Endothelial cell of umbilical vein (primary cell): ENCODE results near the gene C2orf69. TPM values are rescaled to one million over a fixed set of nuclear protein-coding genes. Genes with fewer than 3 reads are reported as not detected.

Experiments
- BruUV-seq: library from RNA; stranded (reverse); fragments of 400-500 nt; replicated peaks from 2 replicates; lab custom pipeline; 2021; lab: Mats Ljungman, UMichigan
- CTCF ChIA-PET: fragments of 300-600, 350-600 bp; sonication (Branson Sonifier 250); formaldehyde crosslinking; loops from one replicate; lab custom pipeline; 2021; ENCODE audit warnings: antibody characterized with exemption, inconsistent platforms; lab: Charles Lee
- POLR2A ChIA-PET: fragments of 300-600, 350-600 bp; sonication (Branson Sonifier 250); formaldehyde crosslinking; loops from one replicate; lab custom pipeline; 2021; ENCODE audit warnings: antibody characterized with exemption, inconsistent platforms; lab: Charles Lee
- DNase-seq: peaks from one replicate; pipeline ENCODE4 v3.0.0-alpha.2; 2011; ENCODE audit warnings: low read depth, low spot score
- FAIRE-seq: peaks from 2 replicates; lab custom pipeline; 2011; peaks lifted over from hg19 to GRCh38; lab: Jason Lieb, UNC
- H2AFZ ChIP-seq: 2 replicates; pipeline ENCODE4 v1.6.0; 2012; ENCODE audit warnings: low read depth, low read length, control low read depth, inconsistent platforms
- H3K27ac ChIP-seq: 2 replicates; pipeline ENCODE4 v1.5.1; 2011; ENCODE audit warnings: low read depth, mild to moderate bottlenecking, control low read depth, low read length, moderate library complexity; ENCODE audit not compliant: insufficient read depth
- H3K27me3 ChIP-seq, 2 experiments: 2 replicates each; pipeline versions ENCODE4 v1.6.0 to v1.6.1; 2011; ENCODE audit warnings: low read length in 2 of 2, mixed read lengths in 1 of 2; ENCODE audit not compliant: control insufficient read depth in 2 of 2, insufficient read depth in 2 of 2
- H3K36me3 ChIP-seq, 2 experiments: 2 replicates in 1 of 2; 3 replicates in 1 of 2; pipeline ENCODE4 v1.5.1; 2011; ENCODE audit warnings: low read length in 2 of 2, mild to moderate bottlenecking in 1 of 2, moderate library complexity in 1 of 2; ENCODE audit not compliant: control insufficient read depth in 2 of 2, insufficient read depth in 2 of 2; ENCODE audit errors: extremely low read depth in 1 of 2
- H3K4me1 ChIP-seq: 3 replicates; pipeline ENCODE4 v1.5.1; 2011; ENCODE audit warnings: mild to moderate bottlenecking, low read length; ENCODE audit not compliant: control insufficient read depth, insufficient read depth; ENCODE audit errors: extremely low read depth
- H3K4me2 ChIP-seq: 2 replicates; pipeline ENCODE4 v1.6.1; 2011; ENCODE audit warnings: low read length, control low read depth, mixed read lengths; ENCODE audit not compliant: insufficient read depth
- H3K4me3 ChIP-seq, 3 experiments: fragments of 200-600 bp in 1 of 3; sonication (generic), shearing (Covaris generic) in 1 of 3; replicated peaks in 1 of 3; 2 replicates each; pipeline ENCODE4 v1.5.1; 2011 to 2016; ENCODE audit warnings: control low read depth in 3 of 3, low read length in 3 of 3, mild to moderate bottlenecking in 2 of 3, inconsistent platforms in 1 of 3, low read depth in 1 of 3, moderate library complexity in 1 of 3; ENCODE audit not compliant: insufficient read depth in 1 of 3
- H3K79me2 ChIP-seq: 2 replicates; pipeline ENCODE4 v1.6.0; 2012; ENCODE audit warnings: low read length, inconsistent platforms; ENCODE audit not compliant: control insufficient read depth, insufficient read depth
- H3K9ac ChIP-seq: replicated peaks from 2 replicates; pipeline ENCODE3; 2011; ENCODE audit warnings: low read length, control low read depth; ENCODE audit not compliant: insufficient read depth; ENCODE audit errors: extremely low read depth
- H3K9me1 ChIP-seq: replicated peaks from 3 replicates; pipeline ENCODE4 v1.6.0; 2011; ENCODE audit warnings: mild to moderate bottlenecking, low read length; ENCODE audit not compliant: control insufficient read depth, insufficient read depth; ENCODE audit errors: extremely low read depth
- H3K9me3 ChIP-seq: replicated peaks from 2 replicates; pipeline ENCODE4 v1.5.1; 2012; ENCODE audit warnings: low read length, inconsistent platforms; ENCODE audit not compliant: control insufficient read depth, insufficient read depth
- H4K20me1 ChIP-seq: replicated peaks from 2 replicates; pipeline ENCODE3; 2011; ENCODE audit warnings: mild to moderate bottlenecking, low read length; ENCODE audit not compliant: control insufficient read depth, insufficient read depth; ENCODE audit errors: extremely low read depth
- CTCF ChIP-seq, 2 donors: IDR thresholded peaks; 1 replicate in 1 of 2; 2 replicates in 1 of 2; pipeline ENCODE4 v1.5.1; 2011; ENCODE audit warnings: low read length in 2 of 2, mild to moderate bottlenecking in 2 of 2, moderate library complexity in 2 of 2, control low read depth in 1 of 2, inconsistent platforms in 1 of 2, low read depth in 1 of 2; ENCODE audit not compliant: insufficient read depth in 1 of 2; ENCODE audit errors: extremely low read depth in 1 of 2
- EZH2 ChIP-seq: IDR thresholded peaks from 2 replicates; pipeline ENCODE4 v1.6.1; 2012; ENCODE audit warnings: borderline replicate concordance, low read depth, mild to moderate bottlenecking, moderate library complexity, low read length, inconsistent platforms; ENCODE audit not compliant: severe bottlenecking
- FOS ChIP-seq: IDR thresholded peaks from 2 replicates; pipeline ENCODE4 v1.6.1; 2011; ENCODE audit warnings: mild to moderate bottlenecking, low read length, moderate library complexity, borderline replicate concordance; ENCODE audit not compliant: insufficient read depth
- GATA2 ChIP-seq: IDR thresholded peaks from 2 replicates; pipeline ENCODE4 v1.7.0; 2011; ENCODE audit warnings: low read depth, mild to moderate bottlenecking, moderate library complexity, mixed read lengths, low read length; ENCODE audit not compliant: insufficient read length, insufficient read depth
- JUN ChIP-seq: IDR thresholded peaks from 2 replicates; pipeline ENCODE4 v1.6.1; 2011; ENCODE audit warnings: borderline replicate concordance, low read depth; ENCODE audit not compliant: insufficient read length, insufficient read depth
- MAX ChIP-seq: IDR thresholded peaks from 2 replicates; pipeline ENCODE4 v1.6.1; 2011; ENCODE audit not compliant: insufficient read depth, insufficient read length
- MYC ChIP-seq: IDR thresholded peaks from one replicate; pipeline ENCODE4 v1.6.1; 2011; ENCODE audit warnings: mild to moderate bottlenecking, low read depth, low read length
- POLR2A ChIP-seq: IDR thresholded peaks from 2 replicates; pipeline ENCODE4 v1.6.1; 2012; ENCODE audit warnings: low read depth, mild to moderate bottlenecking, control low read depth, low read length
- POLR2AphosphoS5 ChIP-seq: IDR thresholded peaks from 2 replicates; pipeline ENCODE4 v1.6.1; 2012; ENCODE audit warnings: low read depth, mild to moderate bottlenecking, control low read depth, low read length, moderate library complexity; ENCODE audit not compliant: insufficient read depth
- dilution Hi-C: fragments of 300-500 bp; cut with MboI; formaldehyde crosslinking; loops from one replicate; pipeline ENCODE4 v1.15.0; 2019; ENCODE audit warnings: low sequenced_read_pairs; ENCODE audit not compliant: extremely low pct_ligation_motif_present
- intact Hi-C: fragments of 100-400 bp; cut with micrococcal nuclease; formaldehyde crosslinking; loops from one replicate; pipeline ENCODE4 v1.10.0; 2022
- polyA plus RNA-seq, 4 experiments: library from polyadenylated mRNA; depleted of rRNA in 3 of 4; stranded (reverse) in 3 of 4; unstranded in 1 of 4; fragments of >200 nt; gene quantifications; 2 replicates each; pipeline versions ENCODE4 v1.2.1 to v1.2.3, GENCODE V29; 2011 to 2012; ENCODE audit warnings: missing spikeins in 1 of 4
- total RNA-seq: library from RNA; stranded (reverse); gene quantifications from 2 replicates; pipeline ENCODE4 v1.2.3, GENCODE V29; 2021

C2orf69 gene
- total and polyA plus RNA-seq, 2 donors (not counting 3 experiments of a cell fraction or from before 2014, with no cell fraction given) = 1.7 to 12.9 TPM

- Histone ChIP-seq H3K4me1 (peaks cover 10% of the 10 kb centered on the region), H3K9me3 (no peaks in the 10 kb centered on the region), H3K27ac (no peak overlapping the region), H3K36me3 (peaks cover 4 to 6% of the 10 kb centered on the region in 2 experiments), H3K4me3 (no peak overlapping the region), H3K27me3 (no peaks in the 10 kb centered on the region), H3K9me1 (no peaks in the 10 kb centered on the region), H3K9ac (no peak overlapping the region), H4K20me1 (no peaks in the 10 kb centered on the region), H3K4me2 (no peak overlapping the region), H3K79me2 (peaks cover 42% of the 10 kb centered on the region), H2AFZ (no peak overlapping the region)
- intact Hi-C loops = no loop called here
- POLR2A ChIA-PET = no interaction called here
- TF ChIP-seq POLR2A = no peak
- no peak for TF ChIP-seq MYC
- TF ChIP-seq MAX = no peak
- no peak for TF ChIP-seq FOS
- TF ChIP-seq POLR2AphosphoS5 = no peak
- TF ChIP-seq JUN = no peak
- no peak for TF ChIP-seq EZH2
- no peak for TF ChIP-seq GATA2
- TF ChIP-seq CTCF (IDR thresholded peaks at IDR 0.05; ENCODE audit: extremely low read depth in 1 of 2, insufficient read depth in 1 of 2, low read depth in 1 of 2, low read length in 2 of 2) = no peak
- FAIRE-seq = no peak
- CTCF ChIA-PET = no interaction called here
- BruUV-seq = no TSS peak
- dilution Hi-C loops = no loop called here
- DNase-seq = no peak
Observed at GRCh38 chr2:199951023-199951422, 39.9 kb downstream of the C2orf69 start.
